IMR-90 (cell line): ENCODE results near the gene CUEDC2. TPM values are rescaled to one million over a fixed set of nuclear protein-coding genes. Genes with fewer than 3 reads are reported as not detected.

Experiments
- ATAC-seq: fragments of 200-7000 bp; cut with Tn5 transposase; 2 replicates; pipeline ENCODE4 v1.9.1; 2020; ENCODE audit warnings: low read depth, mild to moderate bottlenecking, moderate library complexity
- BruUV-seq: library from RNA; stranded (reverse); fragments of 400-500 nt; replicated peaks from 2 replicates; lab custom pipeline; 2021; lab: Mats Ljungman, UMichigan
- CTCF ChIA-PET: fragments of 300-600 bp; formaldehyde crosslinking; extraction: SDS; loops from one replicate; lab custom pipeline; 2021; ENCODE audit warnings: antibody characterized with exemption; lab: Yijun Ruan, JAX
- POLR2A ChIA-PET: fragments of 300-600 bp; sonication (Branson Sonifier 250); formaldehyde crosslinking; loops from one replicate; lab custom pipeline; 2022; ENCODE audit warnings: antibody characterized with exemption; ENCODE audit not compliant: unreplicated experiment; lab: Charles Lee
- DNase-seq: peaks from one replicate; pipeline ENCODE4 v3.0.0; 2013
- H2AFZ ChIP-seq: replicated peaks from 2 replicates; pipeline ENCODE3; 2013; ENCODE audit warnings: low read length, mild to moderate bottlenecking; ENCODE audit not compliant: poor library complexity
- H2AK5ac ChIP-seq: 2 replicates; pipeline ENCODE4 v1.6.1; 2013; ENCODE audit warnings: low read depth, low read length, inconsistent platforms
- H2AK9ac ChIP-seq: replicated peaks from 2 replicates; pipeline ENCODE3; 2013; ENCODE audit warnings: mild to moderate bottlenecking, low read depth, low read length, moderate library complexity; ENCODE audit not compliant: poor library complexity
- H2BK120ac ChIP-seq: 2 replicates; pipeline ENCODE4 v1.6.1; 2013; ENCODE audit warnings: low read depth, low read length, inconsistent platforms
- H2BK15ac ChIP-seq: 3 replicates; pipeline ENCODE4 v1.6.1; 2013; ENCODE audit warnings: low read depth, low read length, inconsistent platforms
- H2BK20ac ChIP-seq: 2 replicates; pipeline ENCODE4 v1.6.1; 2013; ENCODE audit warnings: low read depth, mild to moderate bottlenecking, inconsistent platforms, low read length, moderate library complexity
- H2BK5ac ChIP-seq: 2 replicates; pipeline ENCODE4 v1.6.1; 2013; ENCODE audit warnings: mild to moderate bottlenecking, low read depth, low read length, inconsistent platforms; ENCODE audit not compliant: poor library complexity, severe bottlenecking
- H3K14ac ChIP-seq: replicated peaks from 2 replicates; pipeline ENCODE4 v1.6.1; 2013; ENCODE audit warnings: low read depth, low read length, inconsistent platforms
- H3K18ac ChIP-seq: 2 replicates; pipeline ENCODE4 v1.6.1; 2013; ENCODE audit warnings: low read depth, low read length, control low read depth
- H3K23ac ChIP-seq: 2 replicates; pipeline ENCODE4 v1.6.1; 2013; ENCODE audit warnings: low read depth, low read length, inconsistent platforms
- H3K27ac ChIP-seq: 2 replicates; pipeline ENCODE4 v1.5.1; 2013; ENCODE audit warnings: mild to moderate bottlenecking, control low read depth, low read length; ENCODE audit not compliant: insufficient read depth
- H3K27me3 ChIP-seq: 2 replicates; pipeline ENCODE4 v1.6.1; 2013; ENCODE audit warnings: low read length; ENCODE audit not compliant: control insufficient read depth, insufficient read depth
- H3K36me3 ChIP-seq: 2 replicates; pipeline ENCODE4 v1.6.1; 2013; ENCODE audit warnings: low read length, mixed read lengths; ENCODE audit not compliant: control insufficient read depth, insufficient read depth
- H3K4ac ChIP-seq: 2 replicates; pipeline ENCODE4 v1.6.1; 2013; ENCODE audit warnings: low read depth, low read length, inconsistent platforms
- H3K4me1 ChIP-seq: 2 replicates; pipeline ENCODE4 v1.6.1; 2013; ENCODE audit warnings: low read length, mixed read lengths; ENCODE audit not compliant: control insufficient read depth, insufficient read depth
- H3K4me2 ChIP-seq: 2 replicates; pipeline ENCODE4 v1.6.1; 2013; ENCODE audit warnings: low read depth, mild to moderate bottlenecking, control low read depth, low read length, moderate library complexity
- H3K4me3 ChIP-seq: 2 replicates; pipeline ENCODE4 v1.5.1; 2013; ENCODE audit warnings: low read depth, mild to moderate bottlenecking, control low read depth, low read length, moderate library complexity; ENCODE audit not compliant: insufficient read depth
- H3K56ac ChIP-seq: 2 replicates; pipeline ENCODE4 v1.6.1; 2013; ENCODE audit warnings: low read length, inconsistent platforms; ENCODE audit not compliant: insufficient read depth; ENCODE audit errors: extremely low read depth
- H3K79me1 ChIP-seq, 2 experiments: 2 replicates each; pipeline ENCODE4 v1.6.1; 2013; ENCODE audit warnings: low read length in 2 of 2, inconsistent platforms in 1 of 2, low read depth in 1 of 2
- H3K9ac ChIP-seq: 2 replicates; pipeline ENCODE4 v1.6.1; 2013; ENCODE audit warnings: low read depth, low read length, control low read depth
- H3K9me1 ChIP-seq: 2 replicates; pipeline ENCODE4 v1.6.1; 2013; ENCODE audit warnings: low read length, inconsistent platforms; ENCODE audit not compliant: insufficient read depth
- H3K9me3 ChIP-seq: 2 replicates; pipeline ENCODE4 v1.6.1; 2013; ENCODE audit warnings: low read length; ENCODE audit not compliant: control insufficient read depth, insufficient read depth
- H4K20me1 ChIP-seq: 2 replicates; pipeline ENCODE4 v1.6.1; 2013; ENCODE audit warnings: low read length, inconsistent platforms; ENCODE audit not compliant: insufficient read depth
- H4K5ac ChIP-seq: 2 replicates; pipeline ENCODE4 v1.6.1; 2013; ENCODE audit warnings: mild to moderate bottlenecking, low read depth, low read length, control low read depth
- H4K8ac ChIP-seq, 2 experiments: 2 replicates each; pipeline ENCODE4 v1.6.1; 2013; ENCODE audit warnings: low read depth in 2 of 2, low read length in 2 of 2, control low read depth in 1 of 2, inconsistent platforms in 1 of 2
- H4K91ac ChIP-seq: 2 replicates; pipeline ENCODE4 v1.6.1; 2013; ENCODE audit warnings: low read depth, low read length, inconsistent platforms; ENCODE audit not compliant: insufficient read depth
- BHLHE40 ChIP-seq: fragments of 150-350 bp; IDR thresholded peaks from 2 replicates; pipeline ENCODE4 v1.6.1; 2016; ENCODE audit warnings: mild to moderate bottlenecking, low read depth, low read length
- CEBPB ChIP-seq: IDR thresholded peaks from 2 replicates; pipeline ENCODE4 v1.6.1; 2012; ENCODE audit warnings: low read depth, low read length, improper control_type of control experiment
- MAFK ChIP-seq: IDR thresholded peaks from 2 replicates; pipeline ENCODE4 v1.6.1; 2012; ENCODE audit warnings: low read depth, low read length, improper control_type of control experiment
- MAZ ChIP-seq: IDR thresholded peaks from 2 replicates; pipeline ENCODE4 v1.6.1; 2012; ENCODE audit warnings: low read depth, mild to moderate bottlenecking, low read length, improper control_type of control experiment, moderate library complexity, borderline replicate concordance
- NFE2L2 ChIP-seq: fragments of 150-350 bp; IDR thresholded peaks from 2 replicates; pipeline ENCODE4 v1.6.1; 2016; ENCODE audit warnings: low read depth, mild to moderate bottlenecking, low read length
- WGBS, 2 experiments: methylation state at CpG; one replicate each; pipeline versions ENCODE4 v1.1.5 to v1.1.7; 2013; ENCODE audit warnings: missing lambda C conversion rate in 2 of 2; ENCODE audit not compliant: insufficient read length in 1 of 2; ENCODE audit errors: extremely low coverage in 2 of 2; 5-methylcytosine and 5-hydroxymethylcytosine counted together
- dilution Hi-C: fragments of 300-500 bp; cut with HindIII; formaldehyde crosslinking; loops from one replicate; pipeline ENCODE4 v1.14.3; 2018; ENCODE audit warnings: low sequenced_read_pairs; ENCODE audit not compliant: unreplicated experiment
- in situ Hi-C: fragments of 300-500 bp; cut with MboI; formaldehyde crosslinking; loops from 3 replicates; pipeline ENCODE4 v1.14.3; 2019; ENCODE audit warnings: low sequenced_read_pairs, inconsistent platforms, mixed read lengths
- intact Hi-C: fragments of 100-400 bp; cut with micrococcal nuclease; formaldehyde crosslinking; loops from 2 replicates; pipeline ENCODE4 v1.10.0; 2022
- polyA plus RNA-seq, 3 experiments: library from polyadenylated mRNA; depleted of rRNA; stranded (reverse); fragments of >200 nt; gene quantifications; 2 replicates each; pipeline ENCODE4 v1.2.3, GENCODE V29; 2012; ENCODE audit warnings: low replicate concordance in 1 of 3
- total RNA-seq: library from RNA; depleted of rRNA; stranded (reverse); fragments of >200 nt; gene quantifications from 2 replicates; pipeline ENCODE4 v1.2.3, GENCODE V29; 2012
- TF ChIP-seq, protein P1 (sequence below): fragments of 150-350 bp; IDR thresholded peaks from 2 replicates; pipeline ENCODE4 v1.6.1; 2016; ENCODE audit warnings: low read depth, mild to moderate bottlenecking, low read length, moderate library complexity, borderline replicate concordance

The CUEDC2 gene
- total and polyA plus RNA-seq, 2 of the 4 experiments (the other 2 are of a cell fraction), result 55.7 to 84.9 TPM

DNA sequence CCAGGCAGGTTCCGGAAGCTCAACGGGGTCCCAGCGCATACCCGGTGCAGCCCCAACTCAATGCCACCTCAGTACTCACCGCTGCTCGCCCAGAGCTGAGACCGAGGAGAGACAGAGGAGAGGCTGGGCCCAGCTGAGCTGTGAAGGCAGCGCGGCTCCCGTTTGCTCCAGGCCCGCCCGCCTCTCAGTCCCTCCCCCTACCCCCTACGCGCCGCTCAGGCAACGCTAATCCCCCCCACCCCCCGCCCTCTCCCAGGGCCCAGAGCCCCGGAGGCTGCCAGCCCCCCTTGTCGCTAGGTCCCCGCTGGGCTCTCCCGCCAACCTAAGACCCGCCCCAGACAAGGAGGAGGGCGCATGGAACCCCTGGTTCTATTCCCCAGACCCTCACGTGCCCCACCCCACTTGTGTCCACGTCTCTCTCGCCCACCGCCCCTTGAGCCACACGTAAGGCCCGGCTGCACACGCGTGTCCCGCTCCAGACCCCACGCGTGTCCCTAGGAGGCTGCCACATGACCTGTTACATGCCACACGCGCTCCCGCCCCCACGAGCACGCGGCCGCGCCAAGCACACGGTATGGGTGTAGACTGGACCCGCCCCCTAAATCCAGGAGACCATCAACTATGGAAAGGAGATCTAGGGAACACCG lies 13.6 kb downstream of the CUEDC2 start, which contains the start of gene PSD (continued):
- TF ChIP-seq CEBPB, result no peak

DNA sequence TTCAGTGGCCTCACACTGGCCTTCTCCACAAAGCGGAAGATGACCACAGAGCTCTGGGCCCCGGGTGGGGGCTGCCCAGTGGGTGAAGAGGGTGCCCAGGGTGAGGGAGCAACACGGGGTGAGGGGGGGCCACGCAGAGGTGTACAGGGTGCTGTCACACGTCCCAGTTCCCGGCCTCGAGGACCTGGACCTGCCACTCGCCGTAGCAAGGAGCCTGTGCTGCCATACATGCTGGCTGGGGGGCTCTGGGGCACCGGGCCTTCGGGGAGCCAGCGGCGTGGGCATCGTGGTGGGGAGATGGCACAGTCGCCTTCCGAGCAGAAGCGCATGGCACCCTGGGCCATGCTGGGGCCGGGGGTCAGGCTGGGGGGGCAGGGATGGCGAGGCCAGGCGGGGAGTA lies 15.7 kb downstream of the CUEDC2 start:
- Histone ChIP-seq H3K14ac (no peak overlapping the region), H2AK9ac (no peak overlapping the region), H3K18ac (no peak overlapping the region), H3K4me3 (no peak overlapping the region), H3K4me2 (no peak overlapping the region), H2BK15ac (no peak overlapping the region), H2AK5ac (no peak overlapping the region), H3K79me1 (no peaks in the 10 kb centered on the region; a peak in 1 of 4 replicates), H2BK120ac (no peak overlapping the region), H4K5ac (no peak overlapping the region), H4K8ac (no peak overlapping the region), H4K91ac (no peak overlapping the region), H2AFZ (no peak overlapping the region), H3K4ac (no peak overlapping the region), H3K23ac (no peak overlapping the region), H3K9me1 (peaks cover 9% of the 10 kb centered on the region; the same call in 1 of the 2 replicates), H3K56ac (no peak overlapping the region), H2BK20ac (no peak overlapping the region), H3K36me3 (no peaks in the 10 kb centered on the region), H3K27ac (no peak overlapping the region), H3K4me1 (peaks cover 5% of the 10 kb centered on the region), H3K9me3 (no peaks in the 10 kb centered on the region), H2BK5ac (no peak overlapping the region), H4K20me1 (no peaks in the 10 kb centered on the region), H3K9ac (no peak overlapping the region), H3K27me3 (peaks cover 55% of the 10 kb centered on the region)
- 64% methylated on average over 8 of the region's 20 CpGs; no CpG with 5 or more reads in 1 of the 2 experiments for WGBS, 2 experiments
- CTCF ChIA-PET, result no interaction called here
- in situ Hi-C loops, result no loop called here
- DNase-seq (no peak), ATAC-seq (no peak)
- TF ChIP-seq MAZ (no peak), BHLHE40 (no peak), CEBPB (no peak), NFE2L2 (no peak), MAFK (no peak)
- TF ChIP-seq, protein P1, sequence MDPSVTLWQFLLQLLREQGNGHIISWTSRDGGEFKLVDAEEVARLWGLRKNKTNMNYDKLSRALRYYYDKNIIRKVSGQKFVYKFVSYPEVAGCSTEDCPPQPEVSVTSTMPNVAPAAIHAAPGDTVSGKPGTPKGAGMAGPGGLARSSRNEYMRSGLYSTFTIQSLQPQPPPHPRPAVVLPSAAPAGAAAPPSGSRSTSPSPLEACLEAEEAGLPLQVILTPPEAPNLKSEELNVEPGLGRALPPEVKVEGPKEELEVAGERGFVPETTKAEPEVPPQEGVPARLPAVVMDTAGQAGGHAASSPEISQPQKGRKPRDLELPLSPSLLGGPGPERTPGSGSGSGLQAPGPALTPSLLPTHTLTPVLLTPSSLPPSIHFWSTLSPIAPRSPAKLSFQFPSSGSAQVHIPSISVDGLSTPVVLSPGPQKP, result no peak
- dilution Hi-C loops, result no loop called here
- intact Hi-C loops, result no loop called here
- no TSS peak for BruUV-seq
- POLR2A ChIA-PET, result no interaction called here
